ENCODE data around the gene SIL1.

GRCh38 chr5:139167533-139167932 lies 30.6 kb downstream of the SIL1 start:
- no peak for TF ChIP-seq CTCF (IDR thresholded peaks at IDR 0.05)
- no peak for TF ChIP-seq POLR2A (IDR thresholded peaks at IDR 0.05)
- TF ChIP-seq POLR2AphosphoS5 (IDR thresholded peaks at IDR 0.05) = no peak
- TF ChIP-seq EP300 (IDR thresholded peaks at IDR 0.05) = no peak
